Measurements from ENCODE around the gene FBXL20. TPM values are rescaled to one million over a fixed set of nuclear protein-coding genes. Genes with fewer than 3 reads are reported as not detected.

FBXL20 gene
- polyA plus RNA-seq, 1 donor (not counting 4 experiments of a cell fraction or from before 2014, with no cell fraction given) = 4.9 TPM

DNA sequence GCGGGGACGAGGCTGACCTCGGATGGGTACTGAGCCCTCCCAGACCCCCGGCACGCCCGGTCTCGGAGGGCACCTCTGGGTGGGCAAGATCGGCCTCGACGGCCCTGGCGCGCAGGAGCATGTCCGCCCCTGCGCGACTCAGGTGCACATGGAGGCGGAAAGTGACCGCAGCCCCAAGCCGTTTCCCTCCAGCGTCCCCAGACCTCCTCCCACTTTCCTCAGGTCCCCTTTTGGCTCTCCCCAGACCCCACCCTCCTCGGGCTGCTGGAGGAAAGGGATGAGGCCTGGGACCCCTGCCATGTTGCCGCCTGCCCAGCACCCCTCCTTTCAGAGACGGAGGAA lies 191.4 kb downstream of the FBXL20 start:
- no peak for FAIRE-seq
- Histone ChIP-seq H3K4me1 (ENCODE audit: control insufficient read depth, extremely low read depth, insufficient read depth, low read length) (peaks cover 10% of the 10 kb centered on the region), H3K9ac (ENCODE audit: control insufficient read depth, extremely low read depth, insufficient read depth, low read length) (peak overlapping the region; percentile 28)

DNA sequence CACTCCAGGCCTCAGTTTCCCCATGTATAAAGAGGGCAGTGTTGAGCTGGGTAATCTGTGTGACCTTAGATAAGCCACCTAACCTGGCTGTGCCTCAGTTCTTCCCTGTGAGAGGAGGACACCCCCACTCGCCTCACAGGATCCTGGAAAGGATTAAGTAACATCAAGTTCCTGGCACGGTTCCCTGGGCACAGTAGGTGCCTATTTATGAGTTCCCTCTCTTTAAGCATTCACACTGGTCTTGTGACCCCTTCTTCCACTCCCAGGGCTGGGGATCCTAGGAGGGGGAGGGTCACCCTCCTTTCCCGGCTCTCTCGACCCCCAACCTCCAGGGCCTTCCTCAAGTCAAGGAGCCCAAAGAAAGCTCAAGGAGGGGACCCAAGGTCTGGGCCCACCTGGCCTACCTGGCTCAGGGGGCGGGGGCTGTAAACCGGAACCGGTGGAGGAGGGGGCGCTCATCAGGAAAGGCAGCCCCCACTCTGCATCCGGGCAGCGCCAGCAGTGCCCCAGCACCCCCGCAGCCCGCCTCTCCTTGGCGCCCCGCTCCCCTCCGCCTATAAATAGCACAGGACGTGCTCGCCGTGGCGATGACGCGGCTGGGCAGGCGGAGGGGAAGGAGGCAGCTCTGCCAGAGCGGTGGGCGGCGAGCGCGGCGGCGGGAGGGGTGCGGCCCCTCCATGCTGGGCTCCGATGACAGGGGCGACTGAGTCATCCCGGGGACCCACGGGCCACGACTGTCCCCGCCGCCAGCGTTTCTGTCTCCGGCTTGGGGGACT lies 191.9 kb downstream of the FBXL20 start:
- H2AFZ ChIP-seq (ENCODE audit: control insufficient read depth, low read length) = peak overlapping the region; percentile 26
- H3K4me2 ChIP-seq (ENCODE audit: control insufficient read depth, extremely low read depth, insufficient read depth, low read depth, low read length) = peak overlapping the region; percentile 6
- no peak for TF ChIP-seq EZH2 (IDR thresholded peaks at IDR 0.05; ENCODE audit: low read length)
- TF ChIP-seq, protein P1, sequence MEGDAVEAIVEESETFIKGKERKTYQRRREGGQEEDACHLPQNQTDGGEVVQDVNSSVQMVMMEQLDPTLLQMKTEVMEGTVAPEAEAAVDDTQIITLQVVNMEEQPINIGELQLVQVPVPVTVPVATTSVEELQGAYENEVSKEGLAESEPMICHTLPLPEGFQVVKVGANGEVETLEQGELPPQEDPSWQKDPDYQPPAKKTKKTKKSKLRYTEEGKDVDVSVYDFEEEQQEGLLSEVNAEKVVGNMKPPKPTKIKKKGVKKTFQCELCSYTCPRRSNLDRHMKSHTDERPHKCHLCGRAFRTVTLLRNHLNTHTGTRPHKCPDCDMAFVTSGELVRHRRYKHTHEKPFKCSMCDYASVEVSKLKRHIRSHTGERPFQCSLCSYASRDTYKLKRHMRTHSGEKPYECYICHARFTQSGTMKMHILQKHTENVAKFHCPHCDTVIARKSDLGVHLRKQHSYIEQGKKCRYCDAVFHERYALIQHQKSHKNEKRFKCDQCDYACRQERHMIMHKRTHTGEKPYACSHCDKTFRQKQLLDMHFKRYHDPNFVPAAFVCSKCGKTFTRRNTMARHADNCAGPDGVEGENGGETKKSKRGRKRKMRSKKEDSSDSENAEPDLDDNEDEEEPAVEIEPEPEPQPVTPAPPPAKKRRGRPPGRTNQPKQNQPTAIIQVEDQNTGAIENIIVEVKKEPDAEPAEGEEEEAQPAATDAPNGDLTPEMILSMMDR (optimal IDR thresholded peaks at IDR 0.05 in 1 of 3, IDR thresholded peaks at IDR 0.05 in 1 of 3, conservative IDR thresholded peaks at IDR 0.05 in 1 of 3; ENCODE audit: extremely low read depth in 1 of 3, insufficient read depth in 2 of 3, low read length in 3 of 3) = no peak
- dilution Hi-C loops (cut with MboI; ENCODE audit: extremely low pct_ligation_motif_present, low sequenced_read_pairs) = no loop called here
- DNase-seq (ENCODE audit: low read depth, low spot score) = no peak
- H3K9me3 ChIP-seq (ENCODE audit: control insufficient read depth, low read depth, low read length) = no peaks in the 10 kb centered on the region
- no peak overlapping the region for H3K27ac ChIP-seq (ENCODE audit: control insufficient read depth, insufficient read depth, low read length)
- no peak overlapping the region for H3K4me3 ChIP-seq (ENCODE audit: control insufficient read depth in 2 of 3, extremely low read depth in 1 of 3, insufficient read depth in 2 of 3, low read depth in 1 of 3, low read length in 3 of 3)
- H3K9ac ChIP-seq (ENCODE audit: control insufficient read depth, extremely low read depth, insufficient read depth, low read length) = peak overlapping the region; percentile 28
- FAIRE-seq = peak; percentile 62
- H3K79me2 ChIP-seq (ENCODE audit: control insufficient read depth, insufficient read depth, low read length) = no peaks in the 10 kb centered on the region
- peaks cover 44% of the 10 kb centered on the region for H3K27me3 ChIP-seq (ENCODE audit: control insufficient read depth, extremely low read depth, insufficient read depth, low read length)
- H3K36me3 ChIP-seq (ENCODE audit: control insufficient read depth in 2 of 2, extremely low read depth in 1 of 2, insufficient read depth in 2 of 2, low read length in 2 of 2) = peaks cover 2 to 6% of the 10 kb centered on the region in 2 experiments
- no peaks in the 10 kb centered on the region for H4K20me1 ChIP-seq (ENCODE audit: control insufficient read depth, extremely low read depth, insufficient read depth, low read length)
- H3K4me1 ChIP-seq (ENCODE audit: control insufficient read depth, extremely low read depth, insufficient read depth, low read length) = peaks cover 10% of the 10 kb centered on the region
- no peaks in the 10 kb centered on the region for H3K9me1 ChIP-seq (ENCODE audit: control insufficient read depth, extremely low read depth, insufficient read depth, low read length)

More for the DNA sequence above, 191.4 kb downstream of the FBXL20 start:
- H4K20me1 ChIP-seq (ENCODE audit: control insufficient read depth, extremely low read depth, insufficient read depth, low read length) = no peaks in the 10 kb centered on the region
- H3K4me2 ChIP-seq (ENCODE audit: control insufficient read depth, extremely low read depth, insufficient read depth, low read depth, low read length) = peak overlapping the region; percentile 6
- no peaks in the 10 kb centered on the region for H3K79me2 ChIP-seq (ENCODE audit: control insufficient read depth, insufficient read depth, low read length)
- H3K36me3 ChIP-seq (ENCODE audit: control insufficient read depth in 2 of 2, extremely low read depth in 1 of 2, insufficient read depth in 2 of 2, low read length in 2 of 2) = peaks cover 0 to under 1% of the 10 kb centered on the region in 2 experiments
- no peak overlapping the region for H3K27ac ChIP-seq (ENCODE audit: control insufficient read depth, insufficient read depth, low read length)
- no peaks in the 10 kb centered on the region for H3K9me1 ChIP-seq (ENCODE audit: control insufficient read depth, extremely low read depth, insufficient read depth, low read length)
- no peak for DNase-seq (ENCODE audit: low read depth, low spot score)
- dilution Hi-C loops (cut with MboI; ENCODE audit: extremely low pct_ligation_motif_present, low sequenced_read_pairs) = no loop called here
- H3K27me3 ChIP-seq (ENCODE audit: control insufficient read depth, extremely low read depth, insufficient read depth, low read length) = peaks cover 44% of the 10 kb centered on the region
- H3K9me3 ChIP-seq (ENCODE audit: control insufficient read depth, low read depth, low read length) = no peaks in the 10 kb centered on the region
- TF ChIP-seq EZH2 (IDR thresholded peaks at IDR 0.05; ENCODE audit: low read length) = no peak
- TF ChIP-seq, protein P1 (optimal IDR thresholded peaks at IDR 0.05 in 1 of 3, IDR thresholded peaks at IDR 0.05 in 1 of 3, conservative IDR thresholded peaks at IDR 0.05 in 1 of 3; ENCODE audit: extremely low read depth in 1 of 3, insufficient read depth in 2 of 3, low read length in 3 of 3) = no peak
- H2AFZ ChIP-seq (ENCODE audit: control insufficient read depth, low read length) = peak overlapping the region; percentile 26
- H3K4me3 ChIP-seq (ENCODE audit: control insufficient read depth in 2 of 3, extremely low read depth in 1 of 3, insufficient read depth in 2 of 3, low read depth in 1 of 3, low read length in 3 of 3) = no peak overlapping the region
